ENCODE measurements around the gene SLC38A10.
A peak's percentile ranks its signal among the peaks of the same experiment; 100 is the strongest.

SLC38A10 gene

DNA sequence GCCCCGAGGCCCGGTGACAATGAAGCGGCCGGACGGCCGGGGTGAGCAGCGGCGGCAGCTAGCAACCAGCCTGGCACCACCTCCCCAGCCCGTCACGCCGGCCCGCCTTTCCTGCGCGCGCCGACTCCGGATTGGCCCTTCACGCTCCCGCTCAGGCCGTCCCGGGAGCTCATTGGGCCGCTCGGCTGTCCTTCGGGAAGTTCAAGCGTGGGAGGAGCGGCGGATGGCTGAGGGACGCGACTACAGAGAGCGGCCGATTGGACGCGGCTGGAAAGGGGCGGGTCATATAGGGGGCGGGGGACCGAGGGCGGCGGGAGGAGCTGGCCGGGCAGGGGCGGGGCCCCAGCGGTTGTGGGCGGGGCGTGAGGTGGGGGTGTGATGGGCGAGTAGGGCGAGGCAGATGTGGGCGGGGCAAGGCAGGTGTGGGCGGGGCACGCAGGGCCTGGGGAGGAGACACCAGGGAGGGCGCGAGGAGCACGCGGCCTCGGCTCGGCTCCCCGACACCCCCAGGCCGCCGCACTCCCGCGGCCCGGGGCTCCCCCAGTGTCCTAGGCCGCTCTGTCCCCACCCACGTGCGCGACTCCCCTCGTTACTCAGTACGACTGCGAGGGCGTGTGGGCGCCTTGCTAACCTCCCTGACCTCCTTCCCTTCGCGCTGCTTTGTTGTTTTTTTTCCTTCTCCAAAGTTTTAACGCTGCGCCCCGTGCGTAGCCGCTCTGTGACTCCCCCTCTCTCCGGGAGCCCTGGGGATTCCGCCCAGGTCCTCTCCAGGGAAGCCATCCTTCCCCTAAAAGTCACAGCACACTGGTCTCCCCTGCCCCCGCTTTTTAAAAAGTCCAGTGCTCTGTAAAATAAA, 72.0 kb downstream of the SLC38A10 start, which contains the start of gene CEP131:
Gene CEP131 (minus strand): TSS at position 60 of the 856 bp plus-strand sequence. CDS start 2,909 bp downstream, outside the sequence.
- peak; percentile 98 to 100 for DNase-seq

DNA sequence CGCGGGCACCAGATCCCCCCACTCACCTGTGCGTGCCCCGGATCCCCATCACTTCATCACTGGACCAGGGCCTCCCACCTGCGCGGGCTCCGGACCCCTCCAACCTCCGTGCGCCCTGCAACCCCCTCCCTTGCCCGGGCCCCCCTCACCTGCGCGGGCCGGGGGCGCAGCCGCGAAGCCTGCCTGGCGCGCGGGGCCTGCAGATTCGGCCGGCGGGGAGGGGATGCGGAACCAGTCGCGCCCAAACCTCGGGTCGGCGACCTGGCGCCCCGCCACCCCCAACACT, 72.5 kb downstream of the SLC38A10 start:
- DNase-seq, result no peak

DNA sequence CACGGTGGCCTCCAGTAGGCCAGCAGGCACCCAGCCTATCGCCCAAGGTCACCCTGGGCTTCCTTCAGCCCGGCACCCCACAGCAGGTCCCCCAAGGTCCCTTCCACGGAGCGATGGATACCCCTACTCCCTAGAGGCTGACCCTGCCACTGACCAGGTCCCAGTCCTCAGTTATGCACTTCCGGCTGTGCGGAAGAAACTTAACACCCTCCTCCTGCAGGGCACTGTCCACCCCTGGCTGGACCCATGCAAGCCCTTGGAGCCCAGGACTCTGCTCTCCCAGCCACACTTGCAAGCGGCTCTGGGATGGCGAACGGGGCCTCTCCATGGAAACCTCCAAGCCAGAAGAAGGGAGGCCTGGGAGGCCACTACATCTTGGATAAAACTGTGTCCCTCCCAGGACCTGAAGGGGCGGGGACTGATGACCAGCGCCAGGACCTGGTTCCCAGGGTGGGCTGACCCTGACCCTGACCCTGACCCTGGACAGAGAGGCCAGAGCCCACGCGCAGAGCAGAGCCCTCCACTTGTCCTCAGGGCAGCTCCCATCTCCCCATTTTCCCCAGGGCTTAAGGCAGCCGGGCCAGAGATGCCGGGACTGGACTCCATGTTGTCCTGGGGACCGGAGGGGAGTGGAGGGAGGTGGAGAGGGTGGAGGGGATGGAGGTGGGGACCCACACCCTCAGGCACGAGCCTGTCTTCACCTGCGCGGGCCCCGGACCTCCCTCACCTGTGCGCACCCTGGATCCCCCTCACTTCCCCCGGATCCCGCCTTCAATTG, 73.1 kb downstream of the SLC38A10 start:
- DNase-seq, result no peak

DNA sequence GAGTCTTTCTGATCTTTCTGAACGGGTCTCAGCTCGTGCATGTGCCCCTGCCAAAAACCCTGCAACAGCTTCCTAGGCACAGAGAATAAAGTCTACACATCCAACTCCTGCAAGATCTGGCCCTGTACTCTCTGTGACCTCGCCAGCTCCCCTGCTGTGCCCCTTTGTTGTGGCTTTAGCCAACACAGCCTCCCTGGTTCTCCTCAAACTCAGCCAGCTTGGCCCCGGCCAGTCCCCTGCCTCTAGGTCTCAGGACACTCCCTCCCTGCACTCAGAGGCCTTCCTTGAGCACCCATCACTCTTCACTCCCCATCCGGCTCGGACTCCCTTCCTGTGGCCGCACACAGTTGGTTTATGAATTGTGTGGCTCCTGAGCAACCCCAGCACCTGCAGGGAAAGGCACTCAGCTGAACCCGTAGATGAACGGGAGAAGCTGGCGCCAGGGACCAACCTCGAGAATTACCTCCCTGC, 73.7 kb downstream of the SLC38A10 start:
- DNase-seq, result no peak

DNA sequence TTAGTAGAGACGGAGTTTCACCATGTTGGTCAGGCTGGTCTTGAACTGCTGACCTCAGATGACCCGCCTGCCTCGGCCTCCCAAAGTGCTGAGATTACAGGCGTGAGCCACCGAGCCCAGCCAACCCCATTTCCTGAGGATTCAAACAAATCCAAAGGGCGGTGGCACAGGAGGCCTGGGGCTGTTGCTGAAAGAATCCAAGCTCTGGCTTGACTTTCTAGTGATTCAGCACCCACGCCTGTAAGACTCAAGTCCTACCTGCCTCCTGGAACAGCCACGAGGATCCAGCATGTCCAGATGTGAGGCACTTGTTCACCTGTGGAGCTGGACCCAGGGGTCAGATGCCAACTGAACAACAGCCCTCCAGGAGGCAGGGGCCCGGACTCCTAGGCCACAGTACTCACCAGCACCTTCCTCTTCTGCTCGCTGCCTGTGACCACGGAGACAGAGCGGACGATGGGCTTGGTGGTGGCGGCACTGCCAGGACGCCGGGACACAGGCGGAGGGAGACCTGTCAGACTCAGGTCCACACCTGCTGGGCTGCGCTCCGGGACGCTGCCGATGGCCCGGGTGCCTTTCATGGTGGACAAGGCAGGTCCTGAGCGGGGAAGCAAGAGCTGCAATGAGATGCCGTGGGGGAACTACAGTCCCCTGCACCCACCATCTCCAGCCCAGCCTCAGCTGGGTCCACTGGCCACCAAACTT, 75.5 kb downstream of the SLC38A10 start:
- DNase-seq, result no peak

DNA sequence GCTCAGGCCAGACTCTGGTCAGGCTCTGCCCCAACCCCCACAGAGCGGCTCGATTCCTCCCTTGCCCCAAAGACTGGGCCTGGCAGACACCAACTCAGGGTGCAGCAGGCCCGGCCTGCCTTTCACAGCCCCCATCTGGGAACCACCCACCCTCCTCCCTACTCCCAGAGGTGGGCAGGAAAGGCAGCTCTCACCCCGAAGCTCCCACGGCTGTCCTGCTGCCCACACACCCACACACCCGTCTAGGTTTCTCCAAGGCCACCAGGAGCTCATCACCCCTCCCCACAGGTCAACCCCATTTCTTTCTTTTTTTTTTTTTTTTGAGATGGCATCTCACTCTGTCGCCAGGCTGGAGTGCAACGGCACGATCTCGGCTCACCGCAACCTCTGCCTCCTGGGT, 76.1 kb downstream of the SLC38A10 start:
- DNase-seq, result no peak

DNA sequence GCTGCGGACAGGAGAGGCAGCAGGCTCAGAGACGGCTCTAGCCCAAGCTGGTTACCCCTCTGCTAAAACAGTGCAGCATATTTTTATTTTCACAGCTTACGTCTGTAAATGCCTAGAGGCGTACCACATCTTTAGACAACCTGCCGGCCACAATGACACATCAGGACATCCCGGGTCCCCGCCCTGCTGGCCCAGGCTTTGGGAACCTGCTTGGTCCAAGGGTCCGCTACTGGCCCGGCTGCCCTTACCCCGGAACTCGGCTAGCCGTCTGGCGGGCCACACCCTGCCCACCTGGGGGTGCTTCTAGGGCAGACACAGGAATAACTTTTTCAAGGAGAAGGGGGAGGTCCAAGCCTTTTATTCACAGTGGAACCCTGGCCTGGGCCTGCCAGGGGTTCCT, 76.6 kb downstream of the SLC38A10 start:
- no peak for DNase-seq

DNA sequence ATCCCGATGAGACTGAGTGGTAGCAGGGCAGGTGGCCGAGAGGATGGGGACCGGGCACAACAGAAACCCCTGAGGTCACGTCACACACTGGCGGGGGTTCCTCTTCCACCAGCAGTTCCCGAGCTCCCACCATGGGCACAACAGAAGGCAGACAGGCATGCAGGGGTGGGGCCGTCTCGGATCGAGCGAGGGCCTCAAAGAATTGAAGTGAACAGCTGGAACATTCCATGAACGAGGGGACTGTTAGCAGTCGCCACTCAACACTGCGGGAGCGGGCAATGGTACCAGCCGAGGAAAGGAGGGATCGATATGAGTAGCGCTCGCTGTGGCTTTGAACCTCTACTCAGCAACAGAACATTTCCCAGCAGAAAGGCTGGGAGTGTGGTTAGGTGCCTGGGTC, 77.6 kb downstream of the SLC38A10 start:
- no peak for DNase-seq

DNA sequence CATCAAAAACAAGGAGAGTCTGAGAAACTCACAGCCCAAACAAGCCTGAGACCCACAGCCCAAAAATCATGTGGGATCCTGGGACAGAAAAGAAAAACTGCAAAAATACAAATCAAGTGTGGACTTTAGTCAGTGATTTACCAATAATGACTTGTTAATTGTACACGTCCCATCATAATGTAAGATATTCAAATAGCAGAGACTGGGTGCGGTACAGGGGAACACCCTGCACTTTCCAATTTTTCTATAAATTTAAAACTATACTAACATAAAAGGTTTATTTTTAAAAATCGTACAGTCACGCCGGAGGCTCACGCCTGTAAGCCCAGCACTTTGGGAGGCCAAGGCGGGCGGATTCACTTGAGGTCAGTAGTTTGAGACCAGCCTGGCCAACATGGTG, 81.1 kb downstream of the SLC38A10 start:
- no peak for DNase-seq

DNA sequence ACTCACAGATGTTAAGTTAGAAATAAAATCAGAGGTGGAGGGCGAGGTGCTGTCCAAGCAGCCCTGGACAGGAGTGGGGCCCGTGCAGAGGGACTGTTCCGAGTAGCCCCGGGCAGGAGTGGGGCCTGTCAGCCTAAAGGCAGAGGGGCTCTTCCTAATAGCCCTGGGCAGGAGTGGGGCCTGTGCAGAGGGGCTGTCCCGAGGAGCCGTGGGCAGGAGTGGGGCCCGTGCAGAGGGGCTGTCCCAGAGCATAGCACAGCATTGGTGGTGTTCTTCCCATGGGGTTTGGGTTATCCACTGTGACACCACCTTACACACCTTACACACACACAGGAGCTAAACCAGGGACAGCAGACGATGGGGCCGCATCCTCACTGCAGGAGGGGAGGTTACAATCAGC, 82.7 kb downstream of the SLC38A10 start:
- DNase-seq, result no peak

DNA sequence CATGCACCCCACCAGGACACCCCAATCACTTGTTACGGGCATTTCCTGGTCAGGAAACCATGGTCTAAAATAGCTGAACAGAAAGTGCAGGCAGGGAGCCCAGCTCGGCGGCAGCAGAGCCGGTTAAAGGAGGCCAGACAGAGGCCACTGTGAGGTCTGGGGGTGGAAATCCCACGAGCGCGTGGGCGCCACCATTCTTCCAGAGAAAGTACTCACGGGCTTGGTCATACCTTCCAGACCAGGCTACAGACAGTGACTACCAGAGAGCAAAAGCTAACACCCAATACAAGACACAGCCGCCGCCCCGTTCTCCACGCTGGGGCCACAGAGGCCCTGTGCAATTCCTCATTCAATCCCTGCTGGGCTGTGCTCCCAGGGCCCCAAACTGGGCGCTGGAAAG, 84.2 kb downstream of the SLC38A10 start:
- no peak for DNase-seq

DNA sequence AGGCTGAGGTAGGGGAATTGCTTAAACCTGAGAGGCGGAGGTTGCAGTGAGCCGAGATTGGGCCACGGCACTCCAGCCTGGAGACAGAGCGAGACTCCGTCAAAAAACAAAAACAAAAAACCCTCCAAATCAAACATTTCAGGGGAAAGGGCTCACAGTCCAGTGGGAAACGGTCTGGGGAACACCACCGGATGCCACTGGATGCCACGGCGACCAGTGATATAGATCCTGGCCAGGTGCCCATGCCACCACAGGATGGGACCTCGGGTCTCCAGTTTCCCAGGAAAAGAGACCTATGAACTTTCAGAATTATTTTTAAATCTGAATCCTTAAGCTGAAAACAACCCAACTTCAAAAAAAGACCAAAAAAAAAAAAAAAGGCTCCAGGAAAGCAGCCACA, 84.6 kb downstream of the SLC38A10 start:
- no peak for DNase-seq

DNA sequence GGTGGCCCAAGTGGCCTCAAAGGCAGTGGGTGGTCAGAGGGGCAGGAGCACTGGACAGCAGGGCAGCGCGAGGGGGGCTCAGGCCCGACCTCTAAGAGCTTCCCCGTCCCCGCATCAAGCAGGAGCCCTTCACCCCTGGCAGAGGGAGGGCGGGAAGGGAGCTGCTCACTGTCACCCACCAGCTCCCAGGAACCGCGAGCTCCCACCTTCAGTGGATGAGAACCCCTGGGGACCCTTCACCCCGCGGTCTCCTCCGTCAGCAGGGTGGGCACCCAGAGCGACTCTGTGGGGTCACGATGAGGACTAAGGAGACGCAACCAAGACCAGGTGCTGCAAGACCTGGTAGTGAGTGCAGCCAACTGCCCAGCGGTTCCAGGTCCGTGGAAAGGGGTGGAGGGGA, 86.0 kb downstream of the SLC38A10 start:
- no peak for DNase-seq

DNA sequence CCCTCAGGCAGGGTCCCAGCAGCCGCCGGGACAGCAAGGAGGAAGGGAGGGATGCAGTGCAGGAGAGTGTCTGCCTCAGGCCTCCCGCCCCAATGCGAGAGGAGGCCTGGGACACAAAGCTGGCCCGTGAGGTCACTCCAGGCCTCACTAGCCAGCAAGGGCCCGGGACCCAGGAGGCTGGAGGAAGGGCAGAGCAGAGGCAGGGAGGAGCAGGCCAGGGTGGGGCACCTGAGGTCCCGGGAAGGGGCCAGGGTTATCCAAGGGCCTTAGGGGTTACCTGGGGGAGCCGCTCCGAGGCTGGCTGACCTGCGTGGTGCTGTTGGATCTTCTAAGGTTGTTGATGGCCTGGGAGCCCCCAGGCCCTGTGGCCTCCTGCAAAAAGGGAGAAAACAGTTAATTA, 86.5 kb downstream of the SLC38A10 start:
- DNase-seq, result no peak

DNA sequence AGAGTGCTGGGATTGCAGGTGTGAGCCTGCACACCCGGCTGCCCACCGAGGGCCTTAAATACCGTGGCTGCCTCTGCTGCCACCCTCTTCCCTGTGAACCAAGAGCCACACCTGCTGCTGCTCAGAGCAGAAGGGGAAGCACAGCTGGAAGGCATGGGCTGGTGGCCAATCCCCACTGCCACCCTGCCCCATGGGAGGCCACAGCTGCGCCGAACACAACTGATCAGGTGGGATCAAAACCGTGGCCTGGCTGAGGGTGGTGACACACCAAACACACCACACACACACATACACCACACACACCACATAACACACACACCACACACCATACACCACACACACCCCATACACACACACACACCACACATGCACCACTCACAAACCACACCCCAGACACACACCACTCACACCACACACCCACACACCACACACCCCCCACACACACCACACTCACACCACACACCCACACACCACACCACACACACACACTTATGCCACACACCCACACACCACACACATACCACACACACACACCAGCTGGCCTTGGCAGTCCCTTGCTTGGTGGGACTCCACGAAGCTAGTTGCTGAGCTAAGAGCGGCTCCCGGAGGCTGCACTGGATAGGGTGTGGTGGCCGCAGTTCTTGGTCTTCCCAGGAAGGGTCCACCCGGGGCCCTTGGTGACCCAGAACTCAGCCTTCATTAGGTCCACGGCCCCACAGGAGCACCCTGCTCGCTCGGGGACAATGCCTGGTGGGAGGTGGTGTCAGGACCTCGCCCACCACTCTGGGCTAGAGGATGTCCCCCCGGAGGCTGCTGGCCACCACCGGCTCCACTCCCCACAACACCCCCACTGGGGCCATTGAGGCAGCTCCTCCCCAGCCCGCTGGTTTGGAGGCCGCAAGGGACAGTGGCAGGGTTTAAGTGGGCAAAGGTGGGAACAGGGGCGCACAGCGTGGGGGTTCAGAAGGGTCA, 87.2 kb downstream of the SLC38A10 start:
- DNase-seq, result no peak

DNA sequence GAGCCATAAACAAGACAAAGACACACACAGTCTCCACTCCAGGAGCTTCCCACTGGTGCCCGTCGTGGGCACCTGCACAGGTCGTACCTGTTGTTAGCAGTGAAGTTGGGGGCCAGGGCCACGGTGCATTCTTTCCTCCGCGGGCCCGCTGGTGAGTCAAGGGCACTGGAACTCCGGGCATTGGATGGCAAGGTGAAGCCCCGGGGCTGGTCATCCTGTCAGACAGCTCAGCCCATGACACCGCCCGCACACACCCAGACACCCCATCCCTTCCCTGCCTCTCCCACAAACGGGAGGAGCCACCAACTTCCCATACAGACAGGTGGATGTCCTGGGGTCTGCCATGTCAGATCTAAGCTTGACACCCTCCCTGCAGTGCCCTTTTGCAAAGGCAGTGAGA, 88.5 kb downstream of the SLC38A10 start:
- no peak for DNase-seq

DNA sequence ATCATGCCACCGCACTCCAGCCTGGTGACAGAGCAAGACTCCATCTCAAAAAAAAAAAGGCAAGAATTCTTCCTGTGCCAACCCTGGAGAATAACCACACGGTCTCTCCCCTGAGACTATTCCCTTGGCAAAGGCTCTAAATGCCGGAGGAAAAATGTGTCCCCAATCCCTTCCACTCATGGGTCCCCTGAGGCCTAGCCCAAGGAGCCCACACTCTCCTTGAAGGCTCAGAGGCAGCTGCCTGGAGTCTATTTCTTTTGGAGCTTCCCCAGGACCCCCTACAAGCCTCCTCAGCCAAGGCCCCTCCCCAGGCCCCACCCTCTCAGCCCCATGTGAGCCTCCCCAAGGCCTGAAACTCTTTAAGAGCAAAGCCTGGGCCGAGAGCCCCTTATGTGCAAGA, 88.9 kb downstream of the SLC38A10 start:
- no peak for DNase-seq

DNA sequence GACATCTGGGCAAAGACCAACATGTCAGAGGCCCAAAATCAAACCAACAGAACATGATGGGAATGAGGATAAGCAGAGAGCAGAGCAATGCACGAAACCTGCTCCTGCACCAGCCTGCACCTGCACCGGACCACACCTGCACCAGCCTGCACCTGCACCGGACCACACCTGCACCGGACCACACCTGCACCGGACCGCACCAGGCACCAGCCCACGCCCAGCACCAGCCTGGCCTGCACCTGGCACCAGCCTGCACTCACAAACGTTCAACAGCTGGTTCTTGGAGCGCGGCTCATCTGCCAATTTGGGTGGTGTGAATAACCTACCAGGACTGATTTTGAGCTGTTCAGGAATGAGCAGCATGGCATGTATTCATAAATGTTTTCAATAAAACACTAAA, 90.5 kb downstream of the SLC38A10 start:
- no peak for DNase-seq

DNA sequence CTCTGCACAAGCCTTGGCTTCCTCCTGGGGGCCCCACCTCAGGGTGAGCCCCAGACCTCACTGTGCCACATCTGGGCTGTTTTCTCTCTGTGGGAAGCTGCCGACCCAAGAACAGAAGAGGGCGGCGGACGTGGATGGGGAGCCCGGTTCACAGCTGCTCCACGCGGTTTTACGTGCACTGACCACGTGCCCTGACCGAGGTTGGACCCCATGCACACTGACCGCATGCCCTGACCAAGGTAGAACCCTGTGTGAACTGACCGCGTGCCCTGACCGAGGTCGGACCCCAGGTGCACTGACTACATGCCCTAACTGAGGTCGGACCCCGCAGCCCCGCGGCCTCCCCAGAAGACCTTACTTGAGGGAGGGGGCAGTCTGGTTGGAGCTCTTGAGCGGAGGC, 92.0 kb downstream of the SLC38A10 start:
- DNase-seq, result no peak

DNA sequence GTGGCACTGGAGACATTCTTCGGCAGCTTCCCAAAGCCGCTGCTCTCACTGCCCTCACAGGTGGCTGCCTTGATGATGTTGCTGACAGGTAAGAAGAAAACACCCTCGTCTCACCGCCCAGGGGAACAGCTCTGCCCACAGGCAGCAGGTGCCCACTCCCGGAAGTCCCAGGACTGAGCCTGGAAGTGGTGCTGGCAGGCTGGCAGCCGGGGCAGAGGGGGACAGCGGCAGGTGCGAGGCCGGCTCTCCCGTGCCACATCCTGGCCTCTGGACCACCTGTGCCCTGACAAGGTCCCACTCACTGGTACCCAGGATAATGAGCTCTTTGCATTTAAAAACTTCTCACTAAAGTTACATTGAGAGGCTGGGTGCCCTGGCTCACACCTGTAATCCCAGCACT, 92.8 kb downstream of the SLC38A10 start:
- no peak for DNase-seq

DNA sequence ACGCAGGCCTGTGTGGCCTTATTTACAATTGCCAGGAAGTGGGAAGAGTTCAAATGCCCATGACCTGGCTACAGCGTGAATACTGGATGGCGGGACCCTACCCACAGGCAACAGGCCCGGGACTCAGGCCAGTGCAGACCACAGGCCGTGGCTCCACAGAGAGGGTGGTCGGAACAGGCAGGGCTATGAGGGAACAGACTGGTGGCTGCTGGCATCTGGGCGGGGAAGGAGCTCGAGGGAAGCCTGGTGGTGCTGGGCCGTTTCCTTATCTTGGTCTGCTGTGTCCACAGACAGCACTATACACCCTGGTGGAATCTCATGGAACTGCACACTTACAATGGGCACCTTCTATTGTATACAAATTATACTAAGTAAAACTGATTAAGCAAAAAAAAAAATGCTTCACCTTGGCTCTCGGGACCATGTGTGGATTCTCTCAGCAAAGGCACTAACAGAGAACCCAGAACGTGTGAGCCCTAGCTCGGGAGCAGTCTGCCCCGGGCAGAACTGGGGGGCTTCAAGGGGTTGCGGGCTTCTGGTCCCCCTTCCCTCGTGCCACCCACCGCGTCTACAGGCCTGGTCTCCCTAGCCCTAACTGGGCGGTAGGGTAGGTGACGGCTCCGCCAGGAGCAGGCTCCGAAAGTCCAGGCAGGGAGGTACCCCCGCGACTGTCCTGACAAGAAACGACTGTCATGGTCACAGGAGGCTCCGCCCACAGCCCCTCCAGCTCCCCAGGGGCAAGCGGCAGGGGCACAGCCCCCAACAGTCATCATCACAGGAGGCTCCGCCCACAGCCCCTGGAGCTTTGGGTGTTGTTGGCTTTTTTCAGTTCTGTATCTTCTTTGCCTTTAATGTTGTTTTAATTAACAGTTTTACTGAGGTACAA, 94.2 kb downstream of the SLC38A10 start:
- DNase-seq, result no peak
